Measurements from ENCODE around the gene LRBA.
"Not testable (repeated sequence)": the region's sequence is repeated elsewhere in the genome, so short reads cannot be mapped to it uniquely, and the experiment has no call there.

Gene LRBA

DNA sequence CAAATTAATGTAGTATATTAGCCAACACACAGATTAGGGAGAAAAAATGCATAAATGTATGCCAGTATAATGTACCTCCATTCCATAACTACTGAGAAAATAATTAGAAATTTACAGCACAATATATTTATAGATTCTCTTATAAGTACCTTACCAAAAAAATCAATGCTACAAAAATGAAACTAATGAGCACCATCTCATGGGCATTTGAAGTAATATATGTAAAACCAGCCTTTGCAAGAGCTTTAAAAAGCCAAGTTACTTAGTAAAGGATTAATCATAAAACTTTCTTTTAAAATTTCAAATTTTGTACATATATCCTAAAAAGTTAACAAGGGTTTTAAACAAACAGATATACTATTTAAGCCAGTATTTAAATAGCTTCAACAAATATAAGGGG lies 43.2 kb downstream of the LRBA start:
- Mint-ChIP-seq H3K27me3 (no peaks in the 10 kb centered on the region), H3K27ac (no peak overlapping the region), H3K4me1 (peaks cover 44% of the 10 kb centered on the region), H3K4me3 (no peak overlapping the region), H3K9me3 (peaks cover 3% of the 10 kb centered on the region), H3K36me3 (peaks cover 21% of the 10 kb centered on the region)
- ATAC-seq, result no peak

GRCh38 chr4:150970685-150971151 lies 44.4 kb downstream of the LRBA start:
- no peak overlapping the region for H3K27ac Mint-ChIP-seq
- no peak for ATAC-seq

DNA sequence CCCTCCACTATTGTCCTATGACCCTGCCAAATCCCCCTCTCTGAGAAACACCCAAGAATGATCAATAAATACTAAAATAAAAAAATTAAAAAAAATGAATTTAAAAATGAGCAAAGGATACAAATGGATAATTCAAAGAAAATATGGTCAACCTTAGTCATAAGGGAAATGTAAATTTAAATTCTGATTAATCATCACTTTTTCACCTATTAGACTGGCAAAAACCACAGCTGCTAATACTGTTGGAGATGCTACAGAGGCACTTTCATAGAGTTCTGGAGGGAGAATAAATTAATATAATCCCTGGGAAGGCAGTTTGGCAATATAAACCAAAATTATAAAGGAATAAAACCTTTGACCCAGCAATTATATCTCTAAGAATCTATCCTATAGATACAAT lies 50.3 kb downstream of the LRBA start:
- H3K27me3 Mint-ChIP-seq, result no peaks in the 10 kb centered on the region
- ATAC-seq, result no peak
- peaks cover 3% of the 10 kb centered on the region for H3K9me3 Mint-ChIP-seq
- no peak overlapping the region for H3K4me3 Mint-ChIP-seq
- peaks cover 23% of the 10 kb centered on the region for H3K36me3 Mint-ChIP-seq
- H3K27ac Mint-ChIP-seq, result no peak overlapping the region
- H3K4me1 Mint-ChIP-seq, result peaks cover 32% of the 10 kb centered on the region

More at GRCh38 chr4:150970685-150971151, 44.4 kb downstream of the LRBA start:
- Mint-ChIP-seq H3K27me3 (no peaks in the 10 kb centered on the region), H3K4me3 (no peak overlapping the region), H3K9me3 (peaks cover 3% of the 10 kb centered on the region), H3K4me1 (peaks cover 36% of the 10 kb centered on the region), H3K36me3 (peaks cover 16% of the 10 kb centered on the region)

DNA sequence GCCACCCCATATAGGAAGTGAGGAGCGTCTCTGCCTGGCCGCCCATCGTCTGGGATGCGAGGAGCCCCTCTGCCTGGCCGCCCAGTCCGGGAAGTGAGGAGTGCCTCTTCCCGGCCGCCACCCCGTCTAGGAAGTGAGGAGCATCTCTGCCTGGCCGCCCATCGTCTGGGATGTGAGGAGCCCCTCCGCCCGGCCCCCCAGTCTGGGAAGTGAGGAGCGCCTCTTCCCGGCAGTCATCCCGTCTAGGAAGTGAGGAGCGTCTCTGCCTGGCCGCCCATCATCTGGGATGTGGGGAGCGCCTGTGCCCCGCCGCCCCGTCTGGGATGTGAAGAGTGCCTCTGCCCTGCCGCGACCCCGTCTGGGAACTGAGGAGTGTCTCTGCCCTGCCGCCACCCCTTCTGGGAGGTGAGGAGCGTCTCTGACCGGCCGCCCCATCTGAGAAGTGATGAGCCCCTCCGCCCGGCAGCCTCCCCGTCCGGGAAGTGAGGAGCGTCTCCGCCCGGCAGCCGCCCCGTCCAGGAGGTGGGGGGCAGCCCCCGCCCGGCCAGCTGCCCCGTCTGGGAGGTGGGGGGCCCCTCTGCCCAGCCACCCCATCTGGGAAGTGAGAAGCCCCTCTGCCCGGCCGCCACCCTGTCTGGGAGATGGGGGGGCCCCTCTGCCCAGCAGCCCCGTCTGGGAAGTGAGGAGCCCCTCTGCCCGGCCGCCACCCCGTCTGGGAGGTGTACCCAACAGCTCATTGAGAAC lies 51.3 kb downstream of the LRBA start:
- peak overlapping the region; percentile 30 for H3K27ac Mint-ChIP-seq

DNA sequence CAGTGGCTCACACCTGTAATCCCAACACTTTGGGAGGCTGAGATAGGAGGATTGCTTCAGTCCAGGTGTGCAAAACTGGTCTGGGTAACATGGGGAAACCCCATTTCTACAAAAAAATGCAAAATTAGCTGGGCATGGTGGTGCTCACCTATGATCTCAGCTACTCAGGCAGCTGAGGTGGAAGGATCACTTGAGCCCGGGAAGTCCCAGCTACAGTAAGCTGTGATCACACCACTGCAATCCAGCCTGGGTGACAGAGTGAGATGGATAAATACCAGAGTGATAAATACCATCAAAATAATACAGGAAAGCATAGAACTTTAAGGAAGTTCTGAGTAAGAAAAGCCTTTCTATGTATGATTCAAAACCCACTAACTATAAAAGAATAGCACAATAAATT lies 52.8 kb downstream of the LRBA start:
- Mint-ChIP-seq H3K4me3 (no peak overlapping the region), H3K27ac (no peak overlapping the region)

More for the DNA sequence above, 51.3 kb downstream of the LRBA start:
- Mint-ChIP-seq H3K36me3 (peaks cover 22% of the 10 kb centered on the region), H3K4me1 (peaks cover 32% of the 10 kb centered on the region)
- not testable (repeated sequence) for H3K4me3 Mint-ChIP-seq, H3K27me3 Mint-ChIP-seq, H3K9me3 Mint-ChIP-seq, ATAC-seq

DNA sequence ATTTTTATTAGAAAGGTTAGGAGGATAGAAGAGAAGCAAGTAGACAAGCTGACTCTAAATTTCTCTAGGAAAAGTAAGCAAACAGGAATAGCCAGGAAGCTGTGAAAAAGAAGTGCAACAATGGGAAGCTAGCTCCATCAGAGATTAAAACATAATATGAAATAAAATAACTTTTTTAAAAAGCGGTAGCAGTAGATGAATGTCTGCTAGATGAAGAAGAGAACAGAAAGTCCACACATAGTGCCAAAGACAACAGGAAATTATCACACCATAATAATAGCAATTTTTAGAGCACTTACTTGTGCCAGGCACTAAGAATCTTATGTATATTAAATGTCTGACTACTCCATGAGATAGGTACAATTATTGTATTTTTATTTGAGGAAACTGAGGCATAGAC lies 53.5 kb downstream of the LRBA start:
- Mint-ChIP-seq H3K27me3 (no peaks in the 10 kb centered on the region), H3K4me3 (no peak overlapping the region), H3K36me3 (peaks cover 36% of the 10 kb centered on the region), H3K9me3 (peaks cover 11% of the 10 kb centered on the region), H3K27ac (no peak overlapping the region), H3K4me1 (peaks cover 26% of the 10 kb centered on the region)
- ATAC-seq, result no peak

More for the DNA sequence above, 52.8 kb downstream of the LRBA start:
- ATAC-seq, result peak; percentile 76
- Mint-ChIP-seq H3K9me3 (peaks cover 12% of the 10 kb centered on the region), H3K36me3 (peaks cover 34% of the 10 kb centered on the region), H3K27me3 (no peaks in the 10 kb centered on the region), H3K4me1 (peaks cover 28% of the 10 kb centered on the region)

DNA sequence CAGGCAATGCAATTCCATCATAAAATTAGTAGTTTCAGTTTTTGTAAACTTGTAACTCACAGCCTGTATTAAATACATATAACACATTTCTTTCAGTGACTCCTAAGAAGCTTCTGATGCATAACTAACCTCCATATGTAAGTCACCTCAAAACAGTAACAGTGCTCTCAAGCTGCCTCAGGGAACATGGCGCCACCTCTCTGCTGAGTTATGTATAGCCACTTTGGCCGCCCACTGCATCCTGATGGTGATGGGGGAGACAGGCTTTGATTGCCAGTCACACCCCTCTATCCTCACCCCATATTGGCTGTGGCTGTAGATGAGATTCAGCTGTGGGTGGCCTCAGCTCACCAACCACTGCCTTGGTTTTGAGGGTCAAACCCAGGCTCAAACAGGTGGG lies 54.3 kb downstream of the LRBA start:
- peaks cover 32% of the 10 kb centered on the region for H3K4me1 Mint-ChIP-seq
- no peak overlapping the region for H3K27ac Mint-ChIP-seq
- H3K27me3 Mint-ChIP-seq, result no peaks in the 10 kb centered on the region
- peaks cover 16% of the 10 kb centered on the region for H3K9me3 Mint-ChIP-seq
- no peak overlapping the region for H3K4me3 Mint-ChIP-seq
- ATAC-seq, result no peak
- peaks cover 44% of the 10 kb centered on the region for H3K36me3 Mint-ChIP-seq

DNA sequence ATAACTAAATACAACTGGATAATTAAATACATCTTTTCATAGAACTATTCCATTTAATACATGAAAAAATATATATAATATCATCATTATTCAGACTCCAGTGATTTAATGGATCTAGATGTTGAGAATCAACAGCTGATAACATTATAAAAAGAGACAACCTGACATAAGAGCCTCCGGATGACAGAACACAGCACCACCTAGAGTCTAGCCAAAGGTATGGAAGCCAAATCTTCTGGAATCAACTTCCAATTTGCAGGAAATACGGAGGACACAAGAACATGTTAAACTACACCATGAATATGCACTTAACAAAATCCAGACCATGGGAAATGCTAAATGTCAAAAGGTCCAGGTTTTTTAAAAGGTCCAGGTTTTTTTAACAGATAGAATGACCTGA lies 55.0 kb downstream of the LRBA start:
- no peak for ATAC-seq
- no peak overlapping the region for H3K27ac Mint-ChIP-seq
- H3K4me1 Mint-ChIP-seq, result peaks cover 33% of the 10 kb centered on the region
- no peak overlapping the region for H3K4me3 Mint-ChIP-seq
- no peaks in the 10 kb centered on the region for H3K27me3 Mint-ChIP-seq
- H3K9me3 Mint-ChIP-seq, result peaks cover 17% of the 10 kb centered on the region
- peaks cover 47% of the 10 kb centered on the region for H3K36me3 Mint-ChIP-seq

DNA sequence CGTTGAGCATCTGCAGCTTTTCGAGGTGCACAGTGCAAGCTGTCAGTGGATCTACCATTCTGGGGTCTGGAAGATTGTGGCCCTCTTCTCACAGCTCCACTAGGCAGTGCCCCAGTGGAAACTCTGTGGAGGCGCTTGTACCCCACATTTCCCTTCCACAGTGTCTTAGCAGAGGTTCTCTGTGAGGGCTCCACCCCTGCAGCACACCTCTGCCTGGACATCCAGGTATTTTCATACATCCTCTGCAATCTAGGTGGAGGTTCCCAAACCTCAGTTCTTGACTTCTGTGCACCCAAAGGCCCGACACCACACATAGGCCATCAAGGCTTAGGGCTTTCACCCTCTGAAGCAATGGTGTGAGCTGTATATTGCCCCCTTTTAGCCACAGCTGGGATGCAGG lies 57.1 kb downstream of the LRBA start:
- ATAC-seq, H3K27me3 Mint-ChIP-seq, H3K27ac Mint-ChIP-seq, H3K4me3 Mint-ChIP-seq: not testable (repeated sequence)
- Mint-ChIP-seq H3K36me3 (peaks cover 44% of the 10 kb centered on the region), H3K9me3 (peaks cover 19% of the 10 kb centered on the region), H3K4me1 (peaks cover 29% of the 10 kb centered on the region)

DNA sequence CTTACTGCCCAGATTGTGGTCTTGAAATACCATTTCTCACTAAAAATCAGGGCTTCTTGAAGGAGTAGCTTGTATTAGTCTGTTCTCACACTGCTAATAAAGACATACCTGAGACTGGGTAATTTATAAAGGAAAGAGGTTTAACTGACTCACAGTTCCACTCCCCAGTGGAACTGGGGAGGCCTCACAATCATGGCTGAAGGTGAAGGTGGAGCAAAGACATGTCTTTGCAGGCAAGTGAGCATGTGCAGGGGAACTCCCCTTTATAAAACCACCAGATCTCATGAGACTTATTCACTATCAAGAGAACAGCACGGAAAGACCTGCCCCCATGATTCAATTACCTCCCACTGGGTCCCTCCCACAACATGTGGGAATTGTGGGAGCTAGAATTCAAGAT lies 58.0 kb downstream of the LRBA start:
- not testable (repeated sequence) for H3K27me3 Mint-ChIP-seq, H3K4me3 Mint-ChIP-seq, H3K27ac Mint-ChIP-seq, ATAC-seq
- Mint-ChIP-seq H3K9me3 (peaks cover 22% of the 10 kb centered on the region), H3K36me3 (peaks cover 49% of the 10 kb centered on the region), H3K4me1 (peaks cover 33% of the 10 kb centered on the region)

GRCh38 chr4:150953916-150954315 lies 61.2 kb downstream of the LRBA start:
- Mint-ChIP-seq H3K9me3 (peaks cover 21% of the 10 kb centered on the region), H3K4me1 (peaks cover 41% of the 10 kb centered on the region), H3K36me3 (peaks cover 45% of the 10 kb centered on the region)
- H3K27me3 Mint-ChIP-seq, H3K4me3 Mint-ChIP-seq, ATAC-seq, H3K27ac Mint-ChIP-seq: not testable (repeated sequence)

GRCh38 chr4:150952167-150952845 lies 62.8 kb downstream of the LRBA start:
- H3K36me3 Mint-ChIP-seq, result peaks cover 29% of the 10 kb centered on the region
- ATAC-seq, result no peak
- peaks cover 52% of the 10 kb centered on the region for H3K4me1 Mint-ChIP-seq
- peaks cover 12% of the 10 kb centered on the region for H3K9me3 Mint-ChIP-seq
- H3K27me3 Mint-ChIP-seq, result no peaks in the 10 kb centered on the region
- no peak overlapping the region for H3K4me3 Mint-ChIP-seq
- H3K27ac Mint-ChIP-seq, result no peak overlapping the region

DNA sequence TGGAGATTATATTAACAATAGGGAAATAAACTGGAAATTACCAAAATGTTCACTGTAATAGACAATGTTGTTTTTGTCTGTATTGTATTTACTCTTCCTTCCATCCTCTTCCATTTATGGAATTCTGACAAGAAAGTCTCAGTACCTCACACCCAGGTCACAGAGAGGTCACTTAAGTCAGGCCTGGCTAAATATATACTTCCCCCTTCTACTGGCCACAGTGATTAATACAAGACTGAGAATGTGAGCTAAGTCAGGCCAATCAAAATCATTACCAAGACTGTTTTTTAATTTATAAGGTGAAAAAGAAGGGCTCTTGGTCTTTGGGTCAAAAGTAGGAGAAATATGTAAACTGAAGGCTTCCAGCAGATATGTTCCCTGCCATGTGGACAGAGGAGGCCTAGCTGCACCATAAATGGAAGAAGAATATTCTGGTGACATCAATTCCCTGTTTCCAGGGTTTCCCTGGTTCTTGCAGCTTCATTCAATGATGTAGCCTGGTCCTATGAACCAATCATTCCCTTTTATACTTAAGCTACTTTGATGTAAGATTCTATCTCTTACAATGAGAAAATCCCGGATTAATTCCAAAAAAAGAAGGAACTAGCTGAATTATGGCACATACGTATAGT lies 64.3 kb downstream of the LRBA start:
- ATAC-seq, result no peak
- Mint-ChIP-seq H3K9me3 (peaks cover 6% of the 10 kb centered on the region), H3K27ac (no peak overlapping the region), H3K4me3 (no peak overlapping the region), H3K27me3 (no peaks in the 10 kb centered on the region), H3K36me3 (peaks cover 14% of the 10 kb centered on the region), H3K4me1 (peaks cover 56% of the 10 kb centered on the region)

- Mint-ChIP-seq H3K4me1 (peaks cover 54% of the 10 kb centered on the region), H3K27me3 (no peaks in the 10 kb centered on the region), H3K27ac (no peak overlapping the region), H3K9me3 (peaks cover 4% of the 10 kb centered on the region), H3K4me3 (no peak overlapping the region), H3K36me3 (peaks cover 9% of the 10 kb centered on the region)
- ATAC-seq, result no peak
Measured at GRCh38 chr4:150949943-150950342, 65.1 kb downstream of the LRBA start.

DNA sequence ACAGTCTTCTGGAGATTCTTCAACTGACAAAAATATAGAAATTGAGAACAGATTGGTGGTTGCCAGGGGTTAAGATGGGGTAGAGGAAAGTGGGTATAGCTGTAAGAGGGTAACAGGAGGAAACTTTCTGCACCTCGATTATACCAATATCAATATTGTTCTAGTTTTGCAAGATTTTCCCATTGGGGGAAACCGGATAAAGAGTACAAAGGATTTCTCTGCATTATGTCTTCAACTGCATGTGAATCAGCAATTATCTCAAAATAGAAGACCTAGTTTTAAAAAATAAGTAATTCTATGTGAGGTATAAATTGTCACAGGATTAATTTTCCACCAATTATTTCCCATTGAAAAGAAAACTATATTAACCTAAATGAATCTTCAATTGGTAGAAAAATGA lies 65.7 kb downstream of the LRBA start:
- Mint-ChIP-seq H3K27me3 (no peaks in the 10 kb centered on the region), H3K27ac (no peak overlapping the region), H3K4me3 (no peak overlapping the region), H3K9me3 (peaks cover 3% of the 10 kb centered on the region), H3K36me3 (peaks cover 6% of the 10 kb centered on the region), H3K4me1 (peaks cover 55% of the 10 kb centered on the region)
- ATAC-seq, result no peak
